Upper lobe of left lung (tissue), 6 donors: ENCODE data around the gene ATP1B3. TPM values are rescaled to one million over a fixed set of nuclear protein-coding genes. Genes with fewer than 3 reads are reported as not detected.
A peak's percentile ranks its signal among the peaks of the same experiment; 100 is the strongest.

ENCODE experiments used
- ATAC-seq, 2 donors: fragments of 200-7000 bp; cut with Tn5 transposase; one replicate each; pipeline ENCODE4 v1.9.1; 2022; ENCODE audit warnings: mild to moderate bottlenecking in 2 of 2, moderate library complexity in 2 of 2; ENCODE audit not compliant: low FRiP score in 2 of 2
- DNase-seq, 2 donors: peaks; one replicate each; pipeline ENCODE4 v3.0.0-alpha.2; 2019 to 2020
- H3K27ac ChIP-seq, 4 donors: fragments of 200-600 bp; sonication (generic); one replicate each; pipeline ENCODE4 v1.5.1; 2016 to 2019
- H3K27me3 ChIP-seq, 4 donors: fragments of 200-600 bp; sonication (generic); one replicate each; pipeline ENCODE4 v1.5.1; 2017 to 2019
- H3K36me3 ChIP-seq, 4 donors: fragments of 200-600 bp; sonication (generic); one replicate each; pipeline ENCODE4 v1.5.1; 2016 to 2019
- H3K4me1 ChIP-seq, 4 donors: fragments of 200-600 bp; sonication (generic); one replicate each; pipeline ENCODE4 v1.5.1; 2018 to 2019
- H3K4me3 ChIP-seq, 4 donors: fragments of 200-600 bp; sonication (generic); one replicate each; pipeline ENCODE4 v1.5.1; 2017 to 2019; ENCODE audit warnings: mild to moderate bottlenecking in 2 of 4, moderate library complexity in 1 of 4
- H3K9me3 ChIP-seq, 4 donors: fragments of 200-600 bp; sonication (generic); one replicate each; pipeline ENCODE4 v1.5.1; 2018 to 2019
- CTCF ChIP-seq, 6 experiments: fragments of 450-650 bp in 4 of 6; fragments of 200-600 bp in 2 of 6; sonication (generic) in 2 of 6; IDR thresholded peaks; one replicate each; pipeline ENCODE4 v1.5.1; 2016 to 2019; ENCODE audit warnings: antibody characterized with exemption in 6 of 6
- EP300 ChIP-seq, 4 donors: sonication (generic); formaldehyde crosslinking; IDR thresholded peaks; one replicate each; pipeline ENCODE4 v1.5.1; 2017; ENCODE audit warnings: antibody characterized with exemption in 4 of 4, control low read depth in 2 of 4
- POLR2A ChIP-seq, 4 donors: fragments of 450-650 bp; IDR thresholded peaks; one replicate each; pipeline ENCODE4 v1.5.1; 2016 to 2017; ENCODE audit warnings: antibody characterized with exemption in 4 of 4, mild to moderate bottlenecking in 2 of 4
- POLR2AphosphoS5 ChIP-seq, 2 donors: sonication (generic); formaldehyde crosslinking; IDR thresholded peaks; one replicate each; pipeline ENCODE4 v1.5.1; 2017; ENCODE audit warnings: antibody characterized with exemption in 2 of 2
- WGBS, 2 donors: methylation state at CpG; one replicate each; pipeline ENCODE4 v1.1.5; 2017 to 2018; 5-methylcytosine and 5-hydroxymethylcytosine counted together
- total RNA-seq, 6 donors: library from RNA; depleted of rRNA in 4 of 6; stranded (reverse); fragments of >200 nt in 4 of 6; gene quantifications; one replicate each; pipeline versions ENCODE4 v1.1.0 to v1.2.1, GENCODE V29; 2016 to 2021
- donor health status: DM: no; HTN: no; CAD: no; lungs with moderate emphysema.
- donor health status: DM: no; HTN: yes; CAD: no; lungs with severe emphysema.

ATP1B3 gene
- total RNA-seq, 6 donors from 2014 or later: 68.8 to 309 (median 92.2) TPM

- peak overlapping the region in 2 of 4 donors; percentile 8 to 21 for H3K27ac ChIP-seq
Measured at GRCh38 chr3:141960731-141961130, 84.3 kb downstream of the ATP1B3 start.

GRCh38 chr3:141963301-141963700 is 86.9 kb downstream of the ATP1B3 start:
- no peak for TF ChIP-seq CTCF (IDR thresholded peaks at IDR 0.05)
- TF ChIP-seq POLR2AphosphoS5 (IDR thresholded peaks at IDR 0.05): no peak
- no peak for TF ChIP-seq EP300 (IDR thresholded peaks at IDR 0.05)
- Histone ChIP-seq H3K9me3 (no peaks in the 10 kb centered on the region), H3K36me3 (peaks cover 0 to 18% (median 3%) of the 10 kb centered on the region in 4 donors), H3K4me3 (no peak overlapping the region), H3K4me1 (no peaks in the 10 kb centered on the region), H3K27me3 (no peaks in the 10 kb centered on the region), H3K27ac (no peak overlapping the region)
- no peak for DNase-seq
- 95% methylated on average over 3 to 4 of the region's 4 CpGs for WGBS, 2 donors
- ATAC-seq: no peak

More at GRCh38 chr3:141960731-141961130, 84.3 kb downstream of the ATP1B3 start:
- 72 to 83% methylated on average over 3 of the region's 3 CpGs for WGBS, 2 donors
- ATAC-seq (peak in 1 of 2 donors; percentile 77), DNase-seq (no peak)
- H3K27me3 ChIP-seq: no peaks in the 10 kb centered on the region
- H3K4me3 ChIP-seq: no peak overlapping the region
- TF ChIP-seq POLR2A (IDR thresholded peaks at IDR 0.05): no peak
- TF ChIP-seq EP300 (IDR thresholded peaks at IDR 0.05): no peak
- TF ChIP-seq POLR2AphosphoS5 (IDR thresholded peaks at IDR 0.05): no peak
- TF ChIP-seq CTCF (IDR thresholded peaks at IDR 0.05): no peak
- H3K9me3 ChIP-seq: no peaks in the 10 kb centered on the region
- H3K36me3 ChIP-seq: peaks cover 0 to 29% (median 5%) of the 10 kb centered on the region in 4 donors
- H3K4me1 ChIP-seq: no peaks in the 10 kb centered on the region

- H3K4me1 ChIP-seq: no peaks in the 10 kb centered on the region
- H3K27me3 ChIP-seq: no peaks in the 10 kb centered on the region
- H3K4me3 ChIP-seq: no peak overlapping the region
- 84 to 88% methylated on average over 1 of the region's 1 CpG for WGBS, 2 donors
- H3K27ac ChIP-seq: no peak overlapping the region
- DNase-seq (no peak), ATAC-seq (no peak)
- no peaks in the 10 kb centered on the region for H3K9me3 ChIP-seq
- TF ChIP-seq CTCF (IDR thresholded peaks at IDR 0.05) (no peak), POLR2A (IDR thresholded peaks at IDR 0.05) (no peak), POLR2AphosphoS5 (IDR thresholded peaks at IDR 0.05) (no peak), EP300 (IDR thresholded peaks at IDR 0.05) (no peak)
- peaks cover 0 to 7% (median 2%) of the 10 kb centered on the region in 4 donors for H3K36me3 ChIP-seq
Measured at GRCh38 chr3:141965471-141965870, 89.0 kb downstream of the ATP1B3 start.

- Histone ChIP-seq H3K4me3 (no peak overlapping the region), H3K27ac (no peak overlapping the region), H3K4me1 (no peaks in the 10 kb centered on the region), H3K27me3 (no peaks in the 10 kb centered on the region), H3K9me3 (no peaks in the 10 kb centered on the region), H3K36me3 (no peaks in the 10 kb centered on the region)
- ATAC-seq: no peak
- 83 to 86% methylated on average over 6 of the region's 6 CpGs for WGBS, 2 donors
- no peak for DNase-seq
- TF ChIP-seq CTCF (IDR thresholded peaks at IDR 0.05) (no peak), POLR2AphosphoS5 (IDR thresholded peaks at IDR 0.05) (no peak), EP300 (IDR thresholded peaks at IDR 0.05) (no peak), POLR2A (IDR thresholded peaks at IDR 0.05) (no peak)
Measured at GRCh38 chr3:141969711-141970110, 93.3 kb downstream of the ATP1B3 start.

GRCh38 chr3:141971571-141971970 is 95.1 kb downstream of the ATP1B3 start:
- DNase-seq: no peak
- no peak for ATAC-seq
- no peaks in the 10 kb centered on the region for H3K9me3 ChIP-seq

More at GRCh38 chr3:141971571-141971970, 95.1 kb downstream of the ATP1B3 start:
- no peak overlapping the region for H3K4me3 ChIP-seq
- H3K27me3 ChIP-seq: no peaks in the 10 kb centered on the region
- H3K36me3 ChIP-seq: peaks cover 0 to 3% (median 0%) of the 10 kb centered on the region in 4 donors
- no peak overlapping the region for H3K27ac ChIP-seq
- TF ChIP-seq POLR2AphosphoS5 (IDR thresholded peaks at IDR 0.05) (no peak), CTCF (IDR thresholded peaks at IDR 0.05) (no peak), POLR2A (IDR thresholded peaks at IDR 0.05) (no peak), EP300 (IDR thresholded peaks at IDR 0.05) (no peak)
- no peaks in the 10 kb centered on the region for H3K4me1 ChIP-seq
- WGBS, 2 donors: 85 to 92% methylated on average over 1 of the region's 1 CpG
